ENCODE results near the gene ATAD2B.

Gene ATAD2B

DNA sequence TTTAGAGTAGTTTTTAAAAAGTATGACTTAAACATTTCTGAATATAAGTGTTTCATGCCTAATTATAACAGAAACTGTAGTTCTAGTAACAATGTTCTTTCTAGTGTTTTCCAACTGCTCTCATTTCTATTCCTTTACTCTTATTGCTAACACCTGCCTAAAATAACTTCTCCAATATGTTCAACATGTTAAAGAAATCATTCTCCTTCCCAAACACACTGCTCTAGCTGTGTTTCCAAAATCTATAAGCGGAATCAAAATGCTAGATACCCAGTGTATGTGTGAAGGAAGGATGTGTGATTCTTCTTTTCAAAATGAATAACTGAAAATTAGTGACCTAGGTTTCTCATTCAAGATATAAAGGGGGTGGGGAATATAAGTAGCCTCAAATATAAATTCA, 89.1 kb downstream of the ATAD2B start:
- H3K4me1 ChIP-seq (ENCODE audit: control insufficient read depth, insufficient read depth, low read length, poor library complexity, severe bottlenecking), result no peaks in the 10 kb centered on the region
- WGBS, 2 experiments (ENCODE audit: insufficient coverage in 2 of 2), result no CpG with 5 or more reads among the region's 1 CpG
- H3K36me3 ChIP-seq (ENCODE audit: control insufficient read depth, insufficient read depth, low read length), result peaks cover 24% of the 10 kb centered on the region
- H3K9me3 ChIP-seq (ENCODE audit: control insufficient read depth, low read length), result peaks cover 9% of the 10 kb centered on the region
- H3K4me3 ChIP-seq (ENCODE audit: extremely low read depth, insufficient read depth, low read length, poor library complexity, severe bottlenecking), result no peak overlapping the region
- H3K27ac ChIP-seq (ENCODE audit: low read depth, low read length, severe bottlenecking), result no peak overlapping the region

DNA sequence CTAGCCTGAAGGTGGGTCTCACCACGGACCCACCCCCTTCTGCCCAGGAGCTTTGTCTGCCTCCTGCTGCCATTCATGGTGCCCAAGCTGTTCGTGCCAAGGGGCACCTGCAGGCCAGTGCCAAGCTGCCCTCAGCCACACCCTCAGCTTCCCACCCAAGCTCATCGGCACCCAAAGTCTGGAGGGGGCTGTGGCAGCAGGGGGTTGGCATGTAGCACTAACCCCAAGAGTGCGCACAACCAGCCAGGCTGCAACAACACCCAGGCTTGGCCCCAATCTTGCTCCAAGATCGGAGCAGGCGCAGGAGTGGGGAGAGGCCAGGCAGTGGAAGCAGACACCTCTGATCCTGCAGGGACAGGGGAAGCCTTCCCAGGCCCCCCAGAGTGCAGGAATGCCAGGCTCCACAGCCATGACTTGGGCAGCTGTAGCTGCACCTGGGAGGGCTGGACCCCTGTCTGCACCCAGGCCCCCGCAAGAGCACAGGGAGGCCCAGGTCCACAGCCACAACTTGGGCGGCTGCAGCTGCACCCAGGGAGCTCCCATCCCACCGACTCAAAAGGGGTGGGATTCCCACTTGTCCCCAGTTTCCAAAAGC, 89.9 kb downstream of the ATAD2B start:
- H3K4me3 ChIP-seq (ENCODE audit: extremely low read depth, insufficient read depth, low read length, poor library complexity, severe bottlenecking), result no peak overlapping the region
- WGBS, 2 experiments (ENCODE audit: insufficient coverage in 2 of 2), result 82 to 89% methylated on average over 8 to 9 of the region's 9 CpGs
- H3K9me3 ChIP-seq (ENCODE audit: control insufficient read depth, low read length), result peaks cover 9% of the 10 kb centered on the region
- peaks cover 24% of the 10 kb centered on the region for H3K36me3 ChIP-seq (ENCODE audit: control insufficient read depth, insufficient read depth, low read length)
- H3K4me1 ChIP-seq (ENCODE audit: control insufficient read depth, insufficient read depth, low read length, poor library complexity, severe bottlenecking), result no peaks in the 10 kb centered on the region
- H3K27ac ChIP-seq (ENCODE audit: low read depth, low read length, severe bottlenecking), result no peak overlapping the region

- H3K4me1 ChIP-seq (ENCODE audit: control insufficient read depth, insufficient read depth, low read length, poor library complexity, severe bottlenecking), result no peaks in the 10 kb centered on the region
- H3K27ac ChIP-seq (ENCODE audit: low read depth, low read length, severe bottlenecking), result no peak overlapping the region
- H3K4me3 ChIP-seq (ENCODE audit: extremely low read depth, insufficient read depth, low read length, poor library complexity, severe bottlenecking), result no peak overlapping the region
- WGBS, 2 experiments (ENCODE audit: insufficient coverage in 2 of 2), result 100% methylated on average over 3 to 5 of the region's 5 CpGs
- H3K36me3 ChIP-seq (ENCODE audit: control insufficient read depth, insufficient read depth, low read length), result peaks cover 24% of the 10 kb centered on the region
- peaks cover 9% of the 10 kb centered on the region for H3K9me3 ChIP-seq (ENCODE audit: control insufficient read depth, low read length)
Observed at GRCh38 chr2:23836505-23836904, 90.4 kb downstream of the ATAD2B start.

GRCh38 chr2:23835988-23836387, 90.9 kb downstream of the ATAD2B start:
- WGBS, 2 experiments (ENCODE audit: insufficient coverage in 2 of 2), result 94 to 100% methylated on average over 6 to 9 of the region's 9 CpGs

DNA sequence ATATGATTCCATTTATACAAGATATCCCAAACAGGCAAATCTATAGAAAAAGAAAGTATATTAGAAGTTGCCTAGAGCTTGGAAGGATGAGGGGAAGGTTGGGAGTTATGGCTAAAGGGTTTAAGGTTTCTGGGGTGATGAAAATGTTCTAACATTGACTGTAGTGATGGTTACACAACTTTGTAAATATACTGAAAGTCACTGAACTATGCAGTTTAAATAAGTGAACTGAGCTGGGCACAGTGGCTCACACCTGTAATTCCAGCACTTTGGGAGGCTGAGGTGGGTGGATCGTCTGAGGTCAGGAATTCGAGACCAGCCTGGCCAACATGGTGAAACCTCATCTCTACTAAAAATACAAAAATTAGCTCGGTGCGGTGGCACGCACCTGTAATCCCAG, 91.5 kb downstream of the ATAD2B start:
- 100% methylated on average over 2 to 4 of the region's 5 CpGs for WGBS, 2 experiments (ENCODE audit: insufficient coverage in 2 of 2)
- peaks cover 9% of the 10 kb centered on the region for H3K9me3 ChIP-seq (ENCODE audit: control insufficient read depth, low read length)

More at GRCh38 chr2:23835988-23836387, 90.9 kb downstream of the ATAD2B start:
- Histone ChIP-seq H3K36me3 (ENCODE audit: control insufficient read depth, insufficient read depth, low read length) (peaks cover 24% of the 10 kb centered on the region), H3K4me1 (ENCODE audit: control insufficient read depth, insufficient read depth, low read length, poor library complexity, severe bottlenecking) (no peaks in the 10 kb centered on the region), H3K9me3 (ENCODE audit: control insufficient read depth, low read length) (peaks cover 9% of the 10 kb centered on the region), H3K4me3 (ENCODE audit: extremely low read depth, insufficient read depth, low read length, poor library complexity, severe bottlenecking) (no peak overlapping the region), H3K27ac (ENCODE audit: low read depth, low read length, severe bottlenecking) (no peak overlapping the region)

DNA sequence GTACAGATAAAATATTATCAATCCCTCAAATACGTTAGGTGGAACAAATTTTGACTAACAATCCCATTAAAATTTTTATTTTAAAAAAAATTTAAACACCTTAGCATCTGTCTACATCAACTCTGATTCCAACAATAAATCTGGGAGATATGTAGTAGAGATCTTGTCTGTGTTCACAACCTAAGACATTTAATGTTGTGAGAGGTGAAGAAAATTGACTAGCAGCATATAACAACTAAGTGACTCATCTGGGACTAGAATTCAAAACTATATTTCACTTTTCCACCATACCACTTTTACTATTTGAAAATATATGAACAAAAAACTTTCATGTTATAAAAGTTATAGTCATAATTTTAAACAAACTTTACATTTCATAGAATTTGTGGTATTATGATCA, 97.9 kb downstream of the ATAD2B start:
- no peak overlapping the region for H3K4me3 ChIP-seq (ENCODE audit: extremely low read depth, insufficient read depth, low read length, poor library complexity, severe bottlenecking)
- H3K27ac ChIP-seq (ENCODE audit: low read depth, low read length, severe bottlenecking), result no peak overlapping the region
- no CpG with 5 or more reads among the region's 1 CpG for WGBS, 2 experiments (ENCODE audit: insufficient coverage in 2 of 2)
- no peaks in the 10 kb centered on the region for H3K9me3 ChIP-seq (ENCODE audit: control insufficient read depth, low read length)
- no peaks in the 10 kb centered on the region for H3K4me1 ChIP-seq (ENCODE audit: control insufficient read depth, insufficient read depth, low read length, poor library complexity, severe bottlenecking)
- no peaks in the 10 kb centered on the region for H3K36me3 ChIP-seq (ENCODE audit: control insufficient read depth, insufficient read depth, low read length)

More for the DNA sequence above, 91.5 kb downstream of the ATAD2B start:
- no peaks in the 10 kb centered on the region for H3K4me1 ChIP-seq (ENCODE audit: control insufficient read depth, insufficient read depth, low read length, poor library complexity, severe bottlenecking)
- no peak overlapping the region for H3K4me3 ChIP-seq (ENCODE audit: extremely low read depth, insufficient read depth, low read length, poor library complexity, severe bottlenecking)
- peaks cover 24% of the 10 kb centered on the region for H3K36me3 ChIP-seq (ENCODE audit: control insufficient read depth, insufficient read depth, low read length)
- no peak overlapping the region for H3K27ac ChIP-seq (ENCODE audit: low read depth, low read length, severe bottlenecking)

DNA sequence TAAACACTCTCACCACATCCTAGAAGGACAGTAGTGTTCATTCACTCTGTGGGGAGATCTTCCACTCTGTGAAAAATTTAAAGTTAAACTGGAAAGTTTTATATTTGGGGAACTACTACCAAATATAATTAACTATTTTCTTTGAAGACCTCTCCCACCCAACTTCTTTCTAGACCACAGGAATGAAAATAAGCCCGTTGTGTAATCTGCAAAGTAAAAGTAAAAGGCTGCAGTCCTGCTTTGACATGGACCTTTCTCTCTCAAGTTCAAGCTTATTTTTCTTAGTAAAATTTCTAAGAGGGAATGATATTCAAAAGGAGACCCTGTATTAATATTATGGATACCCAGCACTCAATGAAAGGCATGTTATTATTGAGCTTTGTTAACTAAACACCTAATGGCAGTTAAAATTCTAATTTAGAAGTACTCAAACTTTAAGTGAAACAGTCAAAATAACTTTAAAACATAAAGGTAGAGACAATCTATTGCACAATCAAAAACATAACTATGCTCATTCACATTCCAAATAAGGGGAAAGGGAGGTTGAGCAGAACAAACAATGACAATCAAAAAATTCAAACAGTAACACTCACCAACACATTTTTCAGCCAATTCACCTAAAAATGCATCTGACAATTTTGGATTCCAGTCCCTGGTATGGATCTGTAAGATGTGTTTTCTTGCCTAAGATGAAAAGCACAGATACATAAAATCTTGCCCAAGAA, 98.5 kb downstream of the ATAD2B start:
- no peaks in the 10 kb centered on the region for H3K9me3 ChIP-seq (ENCODE audit: control insufficient read depth, low read length)
- no peaks in the 10 kb centered on the region for H3K4me1 ChIP-seq (ENCODE audit: control insufficient read depth, insufficient read depth, low read length, poor library complexity, severe bottlenecking)
- H3K4me3 ChIP-seq (ENCODE audit: extremely low read depth, insufficient read depth, low read length, poor library complexity, severe bottlenecking), result no peak overlapping the region
- H3K36me3 ChIP-seq (ENCODE audit: control insufficient read depth, insufficient read depth, low read length), result peaks cover under 1% of the 10 kb centered on the region
- no peak overlapping the region for H3K27ac ChIP-seq (ENCODE audit: low read depth, low read length, severe bottlenecking)
- WGBS, 2 experiments (ENCODE audit: insufficient coverage in 2 of 2), result 100% methylated on average over 1 of the region's 1 CpG; no CpG with 5 or more reads in 1 of the 2 experiments

GRCh38 chr2:23827287-23827686, 99.6 kb downstream of the ATAD2B start:
- H3K36me3 ChIP-seq (ENCODE audit: control insufficient read depth, insufficient read depth, low read length), result peaks cover 8% of the 10 kb centered on the region
- H3K9me3 ChIP-seq (ENCODE audit: control insufficient read depth, low read length), result no peaks in the 10 kb centered on the region
- WGBS, 2 experiments (ENCODE audit: insufficient coverage in 2 of 2), result no CpG with 5 or more reads among the region's 1 CpG
- no peak overlapping the region for H3K4me3 ChIP-seq (ENCODE audit: extremely low read depth, insufficient read depth, low read length, poor library complexity, severe bottlenecking)
- no peaks in the 10 kb centered on the region for H3K4me1 ChIP-seq (ENCODE audit: control insufficient read depth, insufficient read depth, low read length, poor library complexity, severe bottlenecking)
- H3K27ac ChIP-seq (ENCODE audit: low read depth, low read length, severe bottlenecking), result no peak overlapping the region

GRCh38 chr2:23826771-23827170, 100.2 kb downstream of the ATAD2B start:
- H3K4me1 ChIP-seq (ENCODE audit: control insufficient read depth, insufficient read depth, low read length, poor library complexity, severe bottlenecking), result no peaks in the 10 kb centered on the region
- 100% methylated on average over 3 of the region's 3 CpGs; no CpG with 5 or more reads in 1 of the 2 experiments for WGBS, 2 experiments (ENCODE audit: insufficient coverage in 2 of 2)
- peaks cover 13% of the 10 kb centered on the region for H3K36me3 ChIP-seq (ENCODE audit: control insufficient read depth, insufficient read depth, low read length)
- no peak overlapping the region for H3K27ac ChIP-seq (ENCODE audit: low read depth, low read length, severe bottlenecking)
- no peaks in the 10 kb centered on the region for H3K9me3 ChIP-seq (ENCODE audit: control insufficient read depth, low read length)
- H3K4me3 ChIP-seq (ENCODE audit: extremely low read depth, insufficient read depth, low read length, poor library complexity, severe bottlenecking), result no peak overlapping the region

- WGBS, 2 experiments (ENCODE audit: insufficient coverage in 2 of 2), result no CpG with 5 or more reads among the region's 2 CpGs
- Histone ChIP-seq H3K4me3 (ENCODE audit: extremely low read depth, insufficient read depth, low read length, poor library complexity, severe bottlenecking) (no peak overlapping the region), H3K4me1 (ENCODE audit: control insufficient read depth, insufficient read depth, low read length, poor library complexity, severe bottlenecking) (no peaks in the 10 kb centered on the region), H3K9me3 (ENCODE audit: control insufficient read depth, low read length) (no peaks in the 10 kb centered on the region), H3K36me3 (ENCODE audit: control insufficient read depth, insufficient read depth, low read length) (peaks cover 15% of the 10 kb centered on the region), H3K27ac (ENCODE audit: low read depth, low read length, severe bottlenecking) (no peak overlapping the region)
Observed at GRCh38 chr2:23826040-23826439, 100.9 kb downstream of the ATAD2B start.

GRCh38 chr2:23824777-23825212, 102.1 kb downstream of the ATAD2B start:
- Histone ChIP-seq H3K4me1 (ENCODE audit: control insufficient read depth, insufficient read depth, low read length, poor library complexity, severe bottlenecking) (no peaks in the 10 kb centered on the region), H3K36me3 (ENCODE audit: control insufficient read depth, insufficient read depth, low read length) (peaks cover 15% of the 10 kb centered on the region), H3K4me3 (ENCODE audit: extremely low read depth, insufficient read depth, low read length, poor library complexity, severe bottlenecking) (no peak overlapping the region), H3K27ac (ENCODE audit: low read depth, low read length, severe bottlenecking) (no peak overlapping the region), H3K9me3 (ENCODE audit: control insufficient read depth, low read length) (no peaks in the 10 kb centered on the region)
- 40 to 69% methylated on average over 2 of the region's 2 CpGs for WGBS, 2 experiments (ENCODE audit: insufficient coverage in 2 of 2)

All from mesodermal cell (in vitro differentiated cells).